Astrocyte (in vitro differentiated cells and primary cell): Measurements from ENCODE around the gene POLG. TPM values are rescaled to one million over a fixed set of nuclear protein-coding genes. Genes with fewer than 3 reads are reported as not detected.

Experiments used
- DNase-seq: peaks from one replicate; pipeline ENCODE4 v3.0.0-alpha.2; 2010; ENCODE audit warnings: low read depth
- FAIRE-seq: peaks from 2 replicates; lab custom pipeline; 2011; peaks lifted over from hg19 to GRCh38; lab: Jason Lieb, UNC
- H2AFZ ChIP-seq: 2 replicates; pipeline ENCODE4 v1.6.0; 2012; ENCODE audit warnings: low read depth, low read length, inconsistent platforms
- H3K27ac ChIP-seq: 2 replicates; pipeline ENCODE4 v1.5.1; 2011; ENCODE audit warnings: low read depth, low read length, inconsistent platforms
- H3K27me3 ChIP-seq: 2 replicates; pipeline ENCODE4 v1.6.0; 2011; ENCODE audit warnings: low read length, inconsistent platforms; ENCODE audit not compliant: insufficient read depth
- H3K36me3 ChIP-seq: 2 replicates; pipeline ENCODE4 v1.5.1; 2011; ENCODE audit warnings: low read length, inconsistent platforms; ENCODE audit not compliant: insufficient read depth
- H3K4me1 ChIP-seq: 2 replicates; pipeline ENCODE4 v1.5.1; 2011; ENCODE audit warnings: low read length, inconsistent platforms; ENCODE audit not compliant: insufficient read depth
- H3K4me2 ChIP-seq: 2 replicates; pipeline ENCODE4 v1.6.0; 2012; ENCODE audit warnings: low read length, inconsistent platforms
- H3K4me3 ChIP-seq: 2 replicates; pipeline ENCODE4 v1.5.1; 2011; ENCODE audit warnings: low read depth, mild to moderate bottlenecking, low read length, inconsistent platforms; ENCODE audit not compliant: insufficient read depth
- H3K79me2 ChIP-seq: 2 replicates; pipeline ENCODE4 v1.6.0; 2012; ENCODE audit warnings: mild to moderate bottlenecking, low read length, inconsistent platforms; ENCODE audit not compliant: insufficient read depth
- H3K9ac ChIP-seq: 2 replicates; pipeline ENCODE4 v1.6.0; 2012; ENCODE audit warnings: mild to moderate bottlenecking, low read length, inconsistent platforms
- H3K9me3 ChIP-seq: 2 replicates; pipeline ENCODE4 v1.5.1; 2012; ENCODE audit warnings: low read depth, mild to moderate bottlenecking, low read length, inconsistent platforms; ENCODE audit not compliant: insufficient read depth
- H4K20me1 ChIP-seq: 2 replicates; pipeline ENCODE4 v1.6.0; 2012; ENCODE audit warnings: low read length, inconsistent platforms; ENCODE audit not compliant: insufficient read depth
- H3K27ac Mint-ChIP-seq: one replicate; pipeline ENCODE4 v1.8.0; 2021; ENCODE audit warnings: mild to moderate bottlenecking, mixed read lengths; ENCODE audit not compliant: unreplicated experiment
- H3K27me3 Mint-ChIP-seq: one replicate; pipeline ENCODE4 v1.8.0; 2021; ENCODE audit warnings: low read depth, mixed read lengths; ENCODE audit not compliant: unreplicated experiment
- H3K36me3 Mint-ChIP-seq: one replicate; pipeline ENCODE4 v1.8.0; 2021; ENCODE audit warnings: low read depth, mixed read lengths; ENCODE audit not compliant: unreplicated experiment
- H3K4me1 Mint-ChIP-seq: one replicate; pipeline ENCODE4 v1.8.0; 2021; ENCODE audit warnings: low read depth, mixed read lengths; ENCODE audit not compliant: unreplicated experiment
- H3K4me3 Mint-ChIP-seq: one replicate; pipeline ENCODE4 v1.8.0; 2021; ENCODE audit warnings: mild to moderate bottlenecking, moderate library complexity, mixed read lengths; ENCODE audit not compliant: unreplicated experiment
- H3K9me3 Mint-ChIP-seq: one replicate; pipeline ENCODE4 v1.8.0; 2021; ENCODE audit warnings: mild to moderate bottlenecking, mixed read lengths; ENCODE audit not compliant: unreplicated experiment
- EZH2 ChIP-seq: IDR thresholded peaks from 2 replicates; pipeline ENCODE4 v1.6.1; 2012; ENCODE audit warnings: mild to moderate bottlenecking, low read length, inconsistent platforms; ENCODE audit not compliant: insufficient read depth
- total RNA-seq: library from RNA; stranded (reverse); gene quantifications from 2 replicates; pipeline ENCODE4 v1.2.1, GENCODE V29; 2021
- TF ChIP-seq, protein P1 (sequence below): IDR thresholded peaks from 2 replicates; pipeline ENCODE4 v1.5.1; 2011; ENCODE audit warnings: low read depth, mild to moderate bottlenecking, inconsistent platforms, low read length, moderate library complexity; ENCODE audit not compliant: insufficient read depth

The POLG gene
- total RNA-seq, 1 donor from 2014 or later: 54.4 TPM

DNA sequence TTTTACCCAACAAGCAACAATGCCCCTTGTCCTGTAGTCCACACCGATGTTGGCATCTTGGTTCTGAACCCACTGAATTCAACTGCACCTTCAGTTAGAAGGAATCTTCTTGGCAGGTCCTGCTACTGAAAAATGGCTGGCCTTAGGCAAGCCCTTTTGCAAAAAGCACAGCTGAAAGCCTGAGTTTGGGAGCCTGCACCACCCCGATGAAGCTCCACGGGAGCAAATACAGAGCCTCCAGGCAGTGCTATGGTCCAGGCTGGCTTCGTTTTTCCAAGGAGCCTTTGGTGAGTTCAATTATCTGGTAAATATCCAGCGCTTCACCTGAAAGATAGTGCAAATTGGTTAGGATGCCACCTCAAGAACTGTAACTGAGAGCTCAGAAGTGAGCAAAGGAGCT, 18.1 kb downstream of the POLG start:
- Histone ChIP-seq H3K79me2 (peaks cover 10% of the 10 kb centered on the region), H3K9ac (no peak overlapping the region), H3K27ac (no peak overlapping the region), H3K36me3 (peaks cover 70% of the 10 kb centered on the region), H4K20me1 (peaks cover 62% of the 10 kb centered on the region), H3K4me3 (no peak overlapping the region), H3K4me1 (no peaks in the 10 kb centered on the region), H3K27me3 (no peaks in the 10 kb centered on the region), H3K4me2 (no peak overlapping the region), H3K9me3 (no peaks in the 10 kb centered on the region), H2AFZ (no peak overlapping the region)
- Mint-ChIP-seq H3K36me3 (peaks cover 18% of the 10 kb centered on the region), H3K9me3 (no peaks in the 10 kb centered on the region), H3K4me3 (no peak overlapping the region), H3K4me1 (peaks cover 4% of the 10 kb centered on the region), H3K27me3 (no peaks in the 10 kb centered on the region), H3K27ac (no peak overlapping the region)
- TF ChIP-seq, protein P1, sequence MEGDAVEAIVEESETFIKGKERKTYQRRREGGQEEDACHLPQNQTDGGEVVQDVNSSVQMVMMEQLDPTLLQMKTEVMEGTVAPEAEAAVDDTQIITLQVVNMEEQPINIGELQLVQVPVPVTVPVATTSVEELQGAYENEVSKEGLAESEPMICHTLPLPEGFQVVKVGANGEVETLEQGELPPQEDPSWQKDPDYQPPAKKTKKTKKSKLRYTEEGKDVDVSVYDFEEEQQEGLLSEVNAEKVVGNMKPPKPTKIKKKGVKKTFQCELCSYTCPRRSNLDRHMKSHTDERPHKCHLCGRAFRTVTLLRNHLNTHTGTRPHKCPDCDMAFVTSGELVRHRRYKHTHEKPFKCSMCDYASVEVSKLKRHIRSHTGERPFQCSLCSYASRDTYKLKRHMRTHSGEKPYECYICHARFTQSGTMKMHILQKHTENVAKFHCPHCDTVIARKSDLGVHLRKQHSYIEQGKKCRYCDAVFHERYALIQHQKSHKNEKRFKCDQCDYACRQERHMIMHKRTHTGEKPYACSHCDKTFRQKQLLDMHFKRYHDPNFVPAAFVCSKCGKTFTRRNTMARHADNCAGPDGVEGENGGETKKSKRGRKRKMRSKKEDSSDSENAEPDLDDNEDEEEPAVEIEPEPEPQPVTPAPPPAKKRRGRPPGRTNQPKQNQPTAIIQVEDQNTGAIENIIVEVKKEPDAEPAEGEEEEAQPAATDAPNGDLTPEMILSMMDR: no peak
- no peak for TF ChIP-seq EZH2
- no peak for DNase-seq
- no peak for FAIRE-seq

- no peak overlapping the region for H3K4me3 Mint-ChIP-seq
Observed at GRCh38 chr15:89315375-89315929, 19.2 kb downstream of the POLG start.

GRCh38 chr15:89309993-89310392, 24.6 kb downstream of the POLG start:
- H3K36me3 ChIP-seq: peaks cover 18% of the 10 kb centered on the region
- DNase-seq: no peak
- Mint-ChIP-seq H3K4me1 (peaks cover 22% of the 10 kb centered on the region), H3K9me3 (no peaks in the 10 kb centered on the region), H3K27ac (no peak overlapping the region), H3K36me3 (peaks cover 2% of the 10 kb centered on the region), H3K27me3 (no peaks in the 10 kb centered on the region), H3K4me3 (no peak overlapping the region)
- no peaks in the 10 kb centered on the region for H3K9me3 ChIP-seq
- H4K20me1 ChIP-seq: peaks cover 3% of the 10 kb centered on the region
- H3K4me1 ChIP-seq: peaks cover 15% of the 10 kb centered on the region
- H2AFZ ChIP-seq: no peak overlapping the region
- no peak for FAIRE-seq
- no peak overlapping the region for H3K4me2 ChIP-seq
- H3K27ac ChIP-seq: no peak overlapping the region
- H3K27me3 ChIP-seq: no peaks in the 10 kb centered on the region
- no peak overlapping the region for H3K9ac ChIP-seq
- TF ChIP-seq, protein P1: no peak
- TF ChIP-seq EZH2: no peak
- no peak overlapping the region for H3K4me3 ChIP-seq
- no peaks in the 10 kb centered on the region for H3K79me2 ChIP-seq

More at GRCh38 chr15:89315375-89315929, 19.2 kb downstream of the POLG start:
- peaks cover 52% of the 10 kb centered on the region for H4K20me1 ChIP-seq
- no peak overlapping the region for H3K4me2 ChIP-seq
- peaks cover 62% of the 10 kb centered on the region for H3K36me3 ChIP-seq
- H3K27ac ChIP-seq: no peak overlapping the region
- no peaks in the 10 kb centered on the region for H3K9me3 Mint-ChIP-seq
- H3K4me1 Mint-ChIP-seq: peaks cover 7% of the 10 kb centered on the region
- no peak overlapping the region for H3K4me3 ChIP-seq
- FAIRE-seq (no peak), DNase-seq (no peak)
- H3K27ac Mint-ChIP-seq: no peak overlapping the region
- TF ChIP-seq, protein P1: no peak
- no peak for TF ChIP-seq EZH2
- H3K9ac ChIP-seq: no peak overlapping the region
- no peaks in the 10 kb centered on the region for H3K9me3 ChIP-seq
- no peaks in the 10 kb centered on the region for H3K27me3 Mint-ChIP-seq
- H2AFZ ChIP-seq: no peak overlapping the region
- no peaks in the 10 kb centered on the region for H3K27me3 ChIP-seq
- peaks cover 5% of the 10 kb centered on the region for H3K79me2 ChIP-seq
- H3K36me3 Mint-ChIP-seq: peaks cover 18% of the 10 kb centered on the region
- H3K4me1 ChIP-seq: no peaks in the 10 kb centered on the region
